Keratinocyte (primary cell): ENCODE data around the gene RNF19B. TPM values are rescaled to one million over a fixed set of nuclear protein-coding genes. Genes with fewer than 3 reads are reported as not detected.

Experiments
- DNase-seq: peaks from one replicate; pipeline ENCODE4 v3.0.0-alpha.2; 2011; ENCODE audit warnings: low read depth, missing footprints, low spot score
- FAIRE-seq: peaks from 2 replicates; lab custom pipeline; 2011; peaks lifted over from hg19 to GRCh38; lab: Jason Lieb, UNC
- H2AFZ ChIP-seq: 2 replicates; pipeline ENCODE4 v1.6.0; 2012; ENCODE audit warnings: low read length, control low read depth, inconsistent platforms; ENCODE audit not compliant: control insufficient read depth
- H3K27ac ChIP-seq: 2 replicates; pipeline ENCODE4 v1.5.1; 2011; ENCODE audit warnings: low read length; ENCODE audit not compliant: control insufficient read depth, insufficient read depth
- H3K27me3 ChIP-seq: 3 replicates; pipeline ENCODE4 v1.6.0; 2011; ENCODE audit warnings: low read length; ENCODE audit not compliant: control insufficient read depth, insufficient read depth; ENCODE audit errors: extremely low read depth
- H3K36me3 ChIP-seq, 2 experiments: 2 replicates in 1 of 2; 3 replicates in 1 of 2; pipeline ENCODE4 v1.5.1; 2011; ENCODE audit warnings: low read length in 2 of 2, mild to moderate bottlenecking in 1 of 2; ENCODE audit not compliant: control insufficient read depth in 2 of 2, insufficient read depth in 2 of 2; ENCODE audit errors: extremely low read depth in 1 of 2
- H3K4me1 ChIP-seq: 3 replicates; pipeline ENCODE4 v1.5.1; 2011; ENCODE audit warnings: low read length; ENCODE audit not compliant: control insufficient read depth, insufficient read depth; ENCODE audit errors: extremely low read depth
- H3K4me2 ChIP-seq: 3 replicates; pipeline ENCODE4 v1.6.0; 2011; ENCODE audit warnings: low read depth, low read length; ENCODE audit not compliant: control insufficient read depth, insufficient read depth; ENCODE audit errors: extremely low read depth
- H3K4me3 ChIP-seq, 3 experiments: fragments of 200-600 bp in 1 of 3; sonication (generic) in 1 of 3; 2 replicates in 2 of 3; 3 replicates in 1 of 3; pipeline ENCODE4 v1.5.1; 2011 to 2016; ENCODE audit warnings: low read length in 3 of 3, mild to moderate bottlenecking in 3 of 3, control low read depth in 2 of 3, inconsistent platforms in 1 of 3, low read depth in 1 of 3, mixed read lengths in 1 of 3, mixed run types in 1 of 3, moderate library complexity in 1 of 3; ENCODE audit not compliant: control insufficient read depth in 2 of 3, insufficient read depth in 2 of 3; ENCODE audit errors: extremely low read depth in 1 of 3
- H3K79me2 ChIP-seq: 2 replicates; pipeline ENCODE4 v1.6.0; 2012; ENCODE audit warnings: low read length; ENCODE audit not compliant: control insufficient read depth, insufficient read depth
- H3K9ac ChIP-seq: 3 replicates; pipeline ENCODE4 v1.6.0; 2011; ENCODE audit warnings: low read length; ENCODE audit not compliant: control insufficient read depth, insufficient read depth; ENCODE audit errors: extremely low read depth
- H3K9me1 ChIP-seq: 3 replicates; pipeline ENCODE4 v1.6.0; 2011; ENCODE audit warnings: low read length; ENCODE audit not compliant: control insufficient read depth, insufficient read depth; ENCODE audit errors: extremely low read depth
- H3K9me3 ChIP-seq: 2 replicates; pipeline ENCODE4 v1.5.1; 2012; ENCODE audit warnings: low read depth, low read length; ENCODE audit not compliant: control insufficient read depth
- H4K20me1 ChIP-seq: 3 replicates; pipeline ENCODE4 v1.6.0; 2011; ENCODE audit warnings: low read length; ENCODE audit not compliant: control insufficient read depth, insufficient read depth; ENCODE audit errors: extremely low read depth
- CTCF ChIP-seq, 3 experiments: IDR thresholded peaks in 1 of 3; conservative IDR thresholded peaks in 1 of 3; optimal IDR thresholded peaks in 1 of 3; 2 replicates in 2 of 3; 3 replicates in 1 of 3; pipeline versions ENCODE3 to v1.5.1; 2011; ENCODE audit warnings: low read length in 3 of 3, mild to moderate bottlenecking in 3 of 3, moderate library complexity in 2 of 3, control low read depth in 1 of 3, inconsistent platforms in 1 of 3; ENCODE audit not compliant: insufficient read depth in 2 of 3; ENCODE audit errors: extremely low read depth in 1 of 3
- EZH2 ChIP-seq: IDR thresholded peaks from one replicate; pipeline ENCODE4 v1.6.1; 2012; ENCODE audit warnings: inconsistent platforms, mild to moderate bottlenecking, low read length, moderate library complexity
- dilution Hi-C: fragments of 300-500 bp; cut with MboI; formaldehyde crosslinking; loops from one replicate; pipeline ENCODE4 v1.7.0; 2020; ENCODE audit warnings: low sequenced_read_pairs; ENCODE audit not compliant: extremely low pct_ligation_motif_present
- polyA plus RNA-seq, 5 experiments: library from polyadenylated mRNA; depleted of rRNA in 3 of 5; stranded (reverse) in 3 of 5; stranded (forward) in 1 of 5; unstranded in 1 of 5; fragments of >200 nt; gene quantifications; 1 replicate in 1 of 5; 2 replicates in 3 of 5; 3 replicates in 1 of 5; pipeline versions ENCODE4 v1.2.1 to v1.2.3, GENCODE V29; 2011 to 2012; ENCODE audit warnings: missing spikeins in 2 of 5, low read depth in 1 of 5, low replicate concordance in 1 of 5

RNF19B gene
- polyA plus RNA-seq, 1 donor (not counting 4 experiments of a cell fraction or from before 2014, with no cell fraction given), result 33.5 TPM

GRCh38 chr1:32887623-32888022 is 77.0 kb downstream of the RNF19B start:
- H3K9ac ChIP-seq, result no peak overlapping the region
- H3K27ac ChIP-seq, result no peak overlapping the region
- peaks cover 4% of the 10 kb centered on the region for H4K20me1 ChIP-seq
- H3K9me3 ChIP-seq, result no peaks in the 10 kb centered on the region
- TF ChIP-seq EZH2 (no peak), CTCF (optimal IDR thresholded peaks at IDR 0.05 in 1 of 3, IDR thresholded peaks at IDR 0.05 in 1 of 3, conservative IDR thresholded peaks at IDR 0.05 in 1 of 3; ENCODE audit: extremely low read depth in 1 of 3, insufficient read depth in 2 of 3, low read length in 3 of 3) (no peak)
- no peaks in the 10 kb centered on the region for H3K9me1 ChIP-seq
- H3K4me2 ChIP-seq, result no peak overlapping the region
- DNase-seq (no peak), FAIRE-seq (no peak)
- H3K79me2 ChIP-seq, result no peaks in the 10 kb centered on the region
- H3K4me1 ChIP-seq, result no peaks in the 10 kb centered on the region
- no peaks in the 10 kb centered on the region for H3K36me3 ChIP-seq
- H3K4me3 ChIP-seq, result no peak overlapping the region
- dilution Hi-C loops, result no loop called here
- peaks cover 51% of the 10 kb centered on the region for H3K27me3 ChIP-seq
- H2AFZ ChIP-seq, result no peak overlapping the region

GRCh38 chr1:32886828-32887414 is 77.7 kb downstream of the RNF19B start:
- Histone ChIP-seq H3K4me3 (no peak overlapping the region), H3K9ac (no peak overlapping the region), H3K36me3 (no peaks in the 10 kb centered on the region), H3K79me2 (no peaks in the 10 kb centered on the region), H3K27me3 (peaks cover 47% of the 10 kb centered on the region), H3K9me3 (no peaks in the 10 kb centered on the region), H3K27ac (no peak overlapping the region), H3K4me2 (no peak overlapping the region), H3K4me1 (no peaks in the 10 kb centered on the region), H3K9me1 (no peaks in the 10 kb centered on the region), H4K20me1 (peaks cover 4% of the 10 kb centered on the region), H2AFZ (no peak overlapping the region)
- no peak for TF ChIP-seq CTCF (optimal IDR thresholded peaks at IDR 0.05 in 1 of 3, IDR thresholded peaks at IDR 0.05 in 1 of 3, conservative IDR thresholded peaks at IDR 0.05 in 1 of 3; ENCODE audit: extremely low read depth in 1 of 3, insufficient read depth in 2 of 3, low read length in 3 of 3)
- no peak for TF ChIP-seq EZH2
- DNase-seq (no peak), FAIRE-seq (no peak)
- dilution Hi-C loops, result no loop called here

Other genes starting within 250 kb of the RNF19B start
- 32.0 to 97.4 TPM (median 68.4 TPM) in 3 replicates for gene YARS1, start 147.5 kb downstream of the RNF19B start, polyA plus RNA-seq
- 16.2 to 29.0 TPM (median 19.6 TPM) in 3 replicates for gene S100PBP, start 147.2 kb downstream of the RNF19B start, polyA plus RNA-seq
- gene FNDC5, start 93.9 kb downstream of the RNF19B start, polyA plus RNA-seq, result not detected in 3 replicates
- not detected in 3 replicates for gene HPCA, start 78.3 kb downstream of the RNF19B start, polyA plus RNA-seq
- 59.4 to 125 TPM (median 109 TPM) in 3 replicates for gene TMEM54, start 63.4 kb downstream of the RNF19B start, polyA plus RNA-seq
- gene AK2, start 72.1 kb upstream of the RNF19B start, polyA plus RNA-seq, result 193 to 258 TPM (median 256 TPM) in 3 replicates
- 5.9 to 9.1 TPM (median 6.7 TPM) in 3 replicates for gene AZIN2, start 116.3 kb upstream of the RNF19B start, polyA plus RNA-seq
- gene TRIM62, start 217.2 kb upstream of the RNF19B start, polyA plus RNA-seq, result 2.0 to 4.7 TPM (median 2.2 TPM) in 3 replicates